Epithelial cell of proximal tubule (primary cell): ENCODE measurements around the gene HBA2. TPM values are rescaled to one million over a fixed set of nuclear protein-coding genes. Genes with fewer than 3 reads are reported as not detected.
"Not testable (repeated sequence)": the region's sequence is repeated elsewhere in the genome, so short reads cannot be mapped to it uniquely, and the experiment has no call there.

ENCODE experiments used
- DNase-seq: peaks from one replicate; pipeline ENCODE4 v3.0.0-alpha.2; 2011; ENCODE audit warnings: low read depth
- H3K4me3 ChIP-seq: 2 replicates; pipeline ENCODE4 v1.5.1; 2011; ENCODE audit warnings: low read depth, mild to moderate bottlenecking, low read length
- total RNA-seq: library from RNA; depleted of rRNA; stranded (reverse); fragments of >200 nt; gene quantifications from 2 replicates; pipeline ENCODE4 v1.2.3, GENCODE V29; 2015
- TF ChIP-seq, protein P1 (sequence below): conservative IDR thresholded peaks from 2 replicates; pipeline ENCODE4 v1.5.1; 2012; ENCODE audit warnings: low read depth, mild to moderate bottlenecking, low read length

The HBA2 gene
- total RNA-seq, 1 donor from 2014 or later: not detected

DNA sequence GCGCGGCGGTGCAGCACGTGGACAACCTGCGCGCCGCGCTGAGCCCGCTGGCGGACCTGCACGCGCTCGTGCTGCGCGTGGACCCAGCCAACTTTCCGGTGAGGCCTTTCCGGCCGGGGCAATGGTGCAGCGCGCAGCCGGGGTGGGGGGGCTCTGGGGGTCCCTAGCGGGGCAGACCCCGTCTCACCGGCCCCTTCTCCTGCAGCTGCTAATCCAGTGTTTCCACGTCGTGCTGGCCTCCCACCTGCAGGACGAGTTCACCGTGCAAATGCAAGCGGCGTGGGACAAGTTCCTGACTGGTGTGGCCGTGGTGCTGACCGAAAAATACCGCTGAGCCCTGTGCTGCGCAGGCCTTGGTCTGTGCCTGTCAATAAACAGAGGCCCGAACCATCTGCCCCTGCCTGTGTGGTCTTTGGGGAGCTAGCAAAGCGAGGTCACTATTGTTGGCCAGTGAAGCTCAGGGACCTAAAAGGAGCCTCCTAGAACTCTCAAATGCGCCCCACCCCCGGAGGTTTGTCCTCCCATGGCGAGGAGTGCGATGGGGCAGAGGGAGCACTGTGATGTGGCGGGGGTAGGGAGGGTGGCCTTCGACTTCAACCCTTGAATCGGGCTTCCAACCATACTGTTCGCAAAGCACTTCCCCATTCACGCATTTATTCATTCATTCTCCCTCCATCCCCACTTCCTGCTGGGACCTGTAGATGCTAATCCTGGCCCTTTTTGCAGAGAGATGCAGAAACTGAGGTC is 6.1 kb upstream of the HBA2 start:
- TF ChIP-seq, protein P1, sequence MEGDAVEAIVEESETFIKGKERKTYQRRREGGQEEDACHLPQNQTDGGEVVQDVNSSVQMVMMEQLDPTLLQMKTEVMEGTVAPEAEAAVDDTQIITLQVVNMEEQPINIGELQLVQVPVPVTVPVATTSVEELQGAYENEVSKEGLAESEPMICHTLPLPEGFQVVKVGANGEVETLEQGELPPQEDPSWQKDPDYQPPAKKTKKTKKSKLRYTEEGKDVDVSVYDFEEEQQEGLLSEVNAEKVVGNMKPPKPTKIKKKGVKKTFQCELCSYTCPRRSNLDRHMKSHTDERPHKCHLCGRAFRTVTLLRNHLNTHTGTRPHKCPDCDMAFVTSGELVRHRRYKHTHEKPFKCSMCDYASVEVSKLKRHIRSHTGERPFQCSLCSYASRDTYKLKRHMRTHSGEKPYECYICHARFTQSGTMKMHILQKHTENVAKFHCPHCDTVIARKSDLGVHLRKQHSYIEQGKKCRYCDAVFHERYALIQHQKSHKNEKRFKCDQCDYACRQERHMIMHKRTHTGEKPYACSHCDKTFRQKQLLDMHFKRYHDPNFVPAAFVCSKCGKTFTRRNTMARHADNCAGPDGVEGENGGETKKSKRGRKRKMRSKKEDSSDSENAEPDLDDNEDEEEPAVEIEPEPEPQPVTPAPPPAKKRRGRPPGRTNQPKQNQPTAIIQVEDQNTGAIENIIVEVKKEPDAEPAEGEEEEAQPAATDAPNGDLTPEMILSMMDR: no peak
- DNase-seq: no peak

GRCh38 chr16:167122-167690 is 5.5 kb upstream of the HBA2 start:
- H3K4me3 ChIP-seq: no peak overlapping the region
- no peak for DNase-seq
- TF ChIP-seq, protein P1: no peak

More for the DNA sequence above, 6.1 kb upstream of the HBA2 start:
- no peak overlapping the region for H3K4me3 ChIP-seq

- no peak for DNase-seq
- no peak overlapping the region for H3K4me3 ChIP-seq
- TF ChIP-seq, protein P1: no peak
Measured at GRCh38 chr16:168424-168823, 4.3 kb upstream of the HBA2 start.

DNA sequence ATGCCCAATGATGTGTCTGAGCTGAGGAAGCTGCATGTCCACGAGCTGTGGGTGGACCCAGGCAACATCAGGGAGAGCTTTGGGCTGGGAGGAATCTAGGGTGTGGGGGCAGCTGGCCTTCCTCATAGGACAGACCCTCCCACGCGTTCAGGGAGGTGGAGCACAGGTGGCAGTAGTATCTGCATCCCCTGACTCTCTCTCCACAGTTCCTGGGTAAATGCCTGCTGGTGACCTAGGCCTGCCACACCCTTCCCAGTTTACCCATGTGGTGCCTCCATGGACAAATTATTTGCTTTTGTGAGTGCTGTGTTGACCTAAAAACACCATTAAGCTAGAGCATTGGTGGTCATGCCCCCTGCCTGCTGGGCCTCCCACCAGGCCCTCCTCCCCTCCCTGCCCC is 3.7 kb upstream of the HBA2 start:
- H3K4me3 ChIP-seq: no peak overlapping the region
- TF ChIP-seq, protein P1: no peak
- no peak for DNase-seq

GRCh38 chr16:170088-170507 is 2.6 kb upstream of the HBA2 start:
- DNase-seq, H3K4me3 ChIP-seq: not testable (repeated sequence)

DNA sequence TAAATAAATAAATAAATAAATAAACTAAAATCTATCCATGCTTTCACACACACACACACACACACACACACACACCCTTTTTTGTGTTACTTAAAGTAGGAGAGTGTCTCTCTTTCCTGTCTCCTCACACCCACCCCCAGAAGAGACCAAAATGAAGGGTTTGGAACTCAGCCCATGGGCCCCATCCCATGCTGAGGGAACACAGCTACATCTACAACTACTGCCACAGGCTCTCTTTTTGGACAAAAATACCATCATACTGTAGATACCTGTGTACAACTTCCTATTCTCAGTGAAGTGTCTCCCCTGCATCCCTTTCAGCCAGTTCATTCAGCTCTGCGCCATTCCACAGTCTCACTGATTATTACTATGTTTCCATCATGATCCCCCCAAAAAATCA is 1.9 kb upstream of the HBA2 start:
- no peak for DNase-seq
- TF ChIP-seq, protein P1: no peak
- no peak overlapping the region for H3K4me3 ChIP-seq

DNA sequence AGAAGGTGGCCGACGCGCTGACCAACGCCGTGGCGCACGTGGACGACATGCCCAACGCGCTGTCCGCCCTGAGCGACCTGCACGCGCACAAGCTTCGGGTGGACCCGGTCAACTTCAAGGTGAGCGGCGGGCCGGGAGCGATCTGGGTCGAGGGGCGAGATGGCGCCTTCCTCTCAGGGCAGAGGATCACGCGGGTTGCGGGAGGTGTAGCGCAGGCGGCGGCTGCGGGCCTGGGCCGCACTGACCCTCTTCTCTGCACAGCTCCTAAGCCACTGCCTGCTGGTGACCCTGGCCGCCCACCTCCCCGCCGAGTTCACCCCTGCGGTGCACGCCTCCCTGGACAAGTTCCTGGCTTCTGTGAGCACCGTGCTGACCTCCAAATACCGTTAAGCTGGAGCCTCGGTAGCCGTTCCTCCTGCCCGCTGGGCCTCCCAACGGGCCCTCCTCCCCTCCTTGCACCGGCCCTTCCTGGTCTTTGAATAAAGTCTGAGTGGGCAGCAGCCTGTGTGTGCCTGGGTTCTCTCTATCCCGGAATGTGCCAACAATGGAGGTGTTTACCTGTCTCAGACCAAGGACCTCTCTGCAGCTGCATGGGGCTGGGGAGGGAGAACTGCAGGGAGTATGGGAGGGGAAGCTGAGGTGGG is 657 bp downstream of the HBA2 start:
- DNase-seq, H3K4me3 ChIP-seq: not testable (repeated sequence)

GRCh38 chr16:173928-174769 is 1.5 kb downstream of the HBA2 start:
- H3K4me3 ChIP-seq, DNase-seq: not testable (repeated sequence)
